Measurements from ENCODE around the gene CHST6.
"Not testable (repeated sequence)": the region's sequence is repeated elsewhere in the genome, so short reads cannot be mapped to it uniquely, and the experiment has no call there.

The CHST6 gene

GRCh38 chr16:75432828-75433731 is 62.2 kb downstream of the CHST6 start, which contains the start of gene CFDP1:
Gene CFDP1 (minus strand): TSS chr16:75433503. CDS start chr16:75433352, 151 bp downstream.
- DNase-seq, result peak; percentile 86

- DNase-seq, result no peak
Measured at GRCh38 chr16:75429621-75430403, 65.4 kb downstream of the CHST6 start.

- not testable (repeated sequence) for DNase-seq
Measured at GRCh38 chr16:75426524-75426923, 68.7 kb downstream of the CHST6 start.

- DNase-seq, result not testable (repeated sequence)
Measured at GRCh38 chr16:75424105-75424762, 71.0 kb downstream of the CHST6 start.

GRCh38 chr16:75423723-75424104 is 71.5 kb downstream of the CHST6 start:
- DNase-seq, result no peak

Measured in NCI-H1105 treated with DMSO at 0.1 percent for 48 hours (cell line).